Activated CD4-positive, alpha-beta T cell treated with anti-CD3 and anti-CD28 coated beads, Interleukin-10, Interleukin-2, amounts not matched to agents 100 ng/mL and 50 ng/mL, durations not matched to agents 16 hours and 8 hours (primary cell): ENCODE measurements around the gene ALOXE3.

Experiments used
- DNase-seq: peaks from one replicate; pipeline ENCODE4 v3.0.0-alpha.2; 2020

The ALOXE3 gene

GRCh38 chr17:8046306-8046928, 71.9 kb downstream of the ALOXE3 start:
- DNase-seq, result no peak
